AG08395 (cell line): ENCODE results near the gene ADGRF3.
"Not testable (repeated sequence)": the region's sequence is repeated elsewhere in the genome, so short reads cannot be mapped to it uniquely, and the experiment has no call there.

Experiments
- DNase-seq: peaks from one replicate; pipeline ENCODE4 v3.0.0; 2012; ENCODE audit warnings: mixed read lengths, low spot score

Gene ADGRF3

GRCh38 chr2:26316845-26317244 lies 29.7 kb downstream of the ADGRF3 start:
- DNase-seq: no peak

GRCh38 chr2:26316041-26316440 lies 30.5 kb downstream of the ADGRF3 start:
- DNase-seq: peak; percentile 18

- DNase-seq: no peak
Measured at GRCh38 chr2:26314243-26314642, 32.3 kb downstream of the ADGRF3 start.

GRCh38 chr2:26313446-26313845 lies 33.1 kb downstream of the ADGRF3 start:
- no peak for DNase-seq

GRCh38 chr2:26312471-26312870 lies 34.1 kb downstream of the ADGRF3 start:
- no peak for DNase-seq

- no peak for DNase-seq
Measured at GRCh38 chr2:26309921-26310320, 36.7 kb downstream of the ADGRF3 start.

- no peak for DNase-seq
Measured at GRCh38 chr2:26305540-26305939, 41.0 kb downstream of the ADGRF3 start.

GRCh38 chr2:26305094-26305493 lies 41.5 kb downstream of the ADGRF3 start:
- DNase-seq: not testable (repeated sequence)

- DNase-seq: no peak
Measured at GRCh38 chr2:26302846-26303245, 43.7 kb downstream of the ADGRF3 start.

- no peak for DNase-seq
Measured at GRCh38 chr2:26300234-26300925, 46.2 kb downstream of the ADGRF3 start.

GRCh38 chr2:26299471-26300101 lies 47.0 kb downstream of the ADGRF3 start:
- peak; percentile 35 for DNase-seq

GRCh38 chr2:26298638-26299393 lies 47.8 kb downstream of the ADGRF3 start:
- DNase-seq: peak; percentile 42

GRCh38 chr2:26298286-26298637 lies 48.3 kb downstream of the ADGRF3 start:
- DNase-seq: no peak

- no peak for DNase-seq
Measured at GRCh38 chr2:26297061-26297460, 49.5 kb downstream of the ADGRF3 start.

GRCh38 chr2:26295511-26295910 lies 51.1 kb downstream of the ADGRF3 start:
- DNase-seq: no peak

GRCh38 chr2:26292646-26293045 lies 53.9 kb downstream of the ADGRF3 start:
- no peak for DNase-seq

- no peak for DNase-seq
Measured at GRCh38 chr2:26290001-26290400, 56.6 kb downstream of the ADGRF3 start.

- no peak for DNase-seq
Measured at GRCh38 chr2:26285931-26286330, 60.7 kb downstream of the ADGRF3 start.

GRCh38 chr2:26284132-26284531 lies 62.5 kb downstream of the ADGRF3 start:
- peak; percentile 48 for DNase-seq

- DNase-seq: no peak
Measured at GRCh38 chr2:26283606-26284005, 63.0 kb downstream of the ADGRF3 start.

GRCh38 chr2:26281226-26281625 lies 65.4 kb downstream of the ADGRF3 start:
- no peak for DNase-seq

GRCh38 chr2:26279886-26280285 lies 66.7 kb downstream of the ADGRF3 start:
- no peak for DNase-seq
